MM.1S (cell line): ENCODE measurements around the gene METTL16.

Experiments
- DNase-seq: peaks from one replicate; pipeline ENCODE4 v3.0.0-alpha.2; 2015
- H2AFZ ChIP-seq: fragments of 300-600 bp; sonication (generic); 2 replicates; pipeline ENCODE4 v1.6.0; 2016; ENCODE audit warnings: antibody characterized with exemption, low read length
- H3F3A ChIP-seq: fragments of 300-600 bp; sonication (generic); 2 replicates; pipeline ENCODE4 v1.6.1; 2016; ENCODE audit warnings: mild to moderate bottlenecking, antibody characterized with exemption, low read length, moderate library complexity, mixed read lengths; ENCODE audit not compliant: insufficient read depth
- H3K27ac ChIP-seq: fragments of 300-600 bp; sonication (generic); 2 replicates; pipeline ENCODE4 v1.5.1; 2016; ENCODE audit warnings: mild to moderate bottlenecking, low read length
- H3K27me3 ChIP-seq: fragments of 300-600 bp; sonication (generic); replicated peaks from 2 replicates; pipeline ENCODE4 v1.6.0; 2016; ENCODE audit warnings: low read length; ENCODE audit not compliant: insufficient read depth
- H3K36me3 ChIP-seq: fragments of 300-600 bp; sonication (generic); replicated peaks from 2 replicates; pipeline ENCODE4 v1.6.1; 2016; ENCODE audit warnings: mild to moderate bottlenecking, low read length, mixed read lengths; ENCODE audit not compliant: insufficient read depth
- H3K4me1 ChIP-seq: fragments of 300-600 bp; sonication (generic); 2 replicates; pipeline ENCODE4 v1.6.1; 2016; ENCODE audit warnings: low read length, mixed read lengths
- H3K4me2 ChIP-seq: fragments of 300-600 bp; sonication (generic); 2 replicates; pipeline ENCODE4 v1.6.0; 2016; ENCODE audit warnings: low read depth, low read length
- H3K4me3 ChIP-seq: fragments of 300-600 bp; sonication (generic); 2 replicates; pipeline ENCODE4 v1.5.1; 2016; ENCODE audit warnings: low read length, mixed read lengths
- H3K79me2 ChIP-seq: fragments of 300-600 bp; sonication (generic); 2 replicates; pipeline ENCODE4 v1.6.1; 2016; ENCODE audit warnings: mixed run types, low read length, mixed read lengths
- H3K9ac ChIP-seq: fragments of 300-600 bp; sonication (generic); 2 replicates; pipeline ENCODE4 v1.6.1; 2016; ENCODE audit warnings: low read length, mixed read lengths
- H3K9me2 ChIP-seq: fragments of 300-600 bp; sonication (generic); replicated peaks from 2 replicates; pipeline ENCODE4 v1.6.1; 2016; ENCODE audit warnings: mild to moderate bottlenecking, low read length, mixed read lengths; ENCODE audit not compliant: insufficient read depth
- H3K9me3 ChIP-seq: fragments of 300-600 bp; sonication (generic); replicated peaks from 2 replicates; pipeline ENCODE4 v1.6.1; 2016; ENCODE audit warnings: mild to moderate bottlenecking, low read length, mixed read lengths; ENCODE audit not compliant: insufficient read depth
- H4K20me1 ChIP-seq: fragments of 300-600 bp; sonication (generic); 2 replicates; pipeline ENCODE4 v1.6.1; 2016; ENCODE audit warnings: mild to moderate bottlenecking, low read length, moderate library complexity, mixed read lengths; ENCODE audit not compliant: insufficient read depth
- EZH2 ChIP-seq: fragments of 300-600 bp; sonication (generic); optimal IDR thresholded peaks from 2 replicates; pipeline ENCODE3; 2017; ENCODE audit warnings: low read depth, mild to moderate bottlenecking, antibody characterized with exemption, low read length, mixed read lengths
- EZH2phosphoT487 ChIP-seq: fragments of 300-600 bp; sonication (generic); IDR thresholded peaks from 2 replicates; pipeline ENCODE4 v1.6.1; 2018; ENCODE audit warnings: antibody characterized with exemption, low read length
- TF ChIP-seq, protein P1 (sequence below): fragments of 300-600 bp; sonication (generic); IDR thresholded peaks from 2 replicates; pipeline ENCODE4 v1.5.1; 2016; ENCODE audit warnings: antibody characterized with exemption, low read length, mixed read lengths

The METTL16 gene, protein sequence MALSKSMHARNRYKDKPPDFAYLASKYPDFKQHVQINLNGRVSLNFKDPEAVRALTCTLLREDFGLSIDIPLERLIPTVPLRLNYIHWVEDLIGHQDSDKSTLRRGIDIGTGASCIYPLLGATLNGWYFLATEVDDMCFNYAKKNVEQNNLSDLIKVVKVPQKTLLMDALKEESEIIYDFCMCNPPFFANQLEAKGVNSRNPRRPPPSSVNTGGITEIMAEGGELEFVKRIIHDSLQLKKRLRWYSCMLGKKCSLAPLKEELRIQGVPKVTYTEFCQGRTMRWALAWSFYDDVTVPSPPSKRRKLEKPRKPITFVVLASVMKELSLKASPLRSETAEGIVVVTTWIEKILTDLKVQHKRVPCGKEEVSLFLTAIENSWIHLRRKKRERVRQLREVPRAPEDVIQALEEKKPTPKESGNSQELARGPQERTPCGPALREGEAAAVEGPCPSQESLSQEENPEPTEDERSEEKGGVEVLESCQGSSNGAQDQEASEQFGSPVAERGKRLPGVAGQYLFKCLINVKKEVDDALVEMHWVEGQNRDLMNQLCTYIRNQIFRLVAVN

DNA sequence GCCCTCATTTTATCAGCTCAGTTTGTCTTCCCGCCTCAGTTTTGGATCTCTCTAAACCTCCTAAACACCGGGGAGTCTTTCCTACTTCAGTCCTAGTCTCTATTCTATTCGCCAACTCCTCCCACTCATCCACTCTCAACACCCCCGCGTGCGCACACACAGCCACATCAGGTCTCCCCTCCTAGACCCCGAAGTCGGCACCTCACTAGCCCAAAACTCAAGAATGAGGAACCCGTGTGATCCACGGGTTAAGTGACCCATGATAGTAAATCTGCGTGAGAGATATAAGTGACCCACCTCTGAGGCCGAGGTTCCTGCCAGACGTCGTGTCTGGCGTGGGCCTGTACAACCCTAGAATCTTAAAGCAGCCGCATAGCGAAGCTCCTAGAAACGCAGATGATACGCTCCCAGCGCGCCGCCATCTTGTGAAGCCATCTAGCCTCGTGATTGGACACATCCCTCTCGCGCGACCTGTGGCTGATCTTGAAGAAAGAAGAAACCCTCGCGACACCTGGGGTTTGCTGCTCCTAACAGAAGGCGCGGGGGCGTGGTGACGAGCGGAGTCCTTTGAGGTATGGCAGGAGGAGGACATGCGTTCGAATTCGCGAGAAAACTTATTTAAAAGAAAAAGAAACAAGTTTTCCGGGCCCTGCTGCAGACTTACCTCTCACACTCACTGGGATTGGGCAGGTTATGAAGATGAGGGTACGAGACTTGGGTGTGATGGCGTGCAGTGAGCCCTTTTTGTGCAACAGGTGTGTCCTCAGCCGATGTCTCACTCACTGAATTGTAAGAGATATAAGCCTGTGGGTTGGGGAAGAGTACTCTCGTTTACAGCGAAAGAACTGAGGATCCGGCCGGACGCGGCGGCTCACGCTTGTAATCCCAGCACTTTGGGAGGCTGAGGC lies at the start of gene METTL16:
METTL16 (minus strand) TSS at position 427 of the 908 bp plus-strand sequence. CDS start 9,557 bp downstream, outside the sequence.
- H4K20me1 ChIP-seq, result no peaks in the 10 kb centered on the region
- H3K36me3 ChIP-seq, result no peaks in the 10 kb centered on the region
- peak; percentile 99 for DNase-seq
- H3K4me2 ChIP-seq, result peak within 1 kb of the TSS; percentile 66
- H3K9me2 ChIP-seq, result no peaks in the 10 kb centered on the region
- H3K9me3 ChIP-seq, result no peaks in the 10 kb centered on the region
- peak within 1 kb of the TSS; percentile 88 for H3K4me3 ChIP-seq
- peak within 1 kb of the TSS; percentile 73 for H3K27ac ChIP-seq
- H3K27me3 ChIP-seq, result no peaks in the 10 kb centered on the region
- H3K4me1 ChIP-seq, result peaks cover 11% of the 10 kb centered on the region
- TF ChIP-seq, protein P1, sequence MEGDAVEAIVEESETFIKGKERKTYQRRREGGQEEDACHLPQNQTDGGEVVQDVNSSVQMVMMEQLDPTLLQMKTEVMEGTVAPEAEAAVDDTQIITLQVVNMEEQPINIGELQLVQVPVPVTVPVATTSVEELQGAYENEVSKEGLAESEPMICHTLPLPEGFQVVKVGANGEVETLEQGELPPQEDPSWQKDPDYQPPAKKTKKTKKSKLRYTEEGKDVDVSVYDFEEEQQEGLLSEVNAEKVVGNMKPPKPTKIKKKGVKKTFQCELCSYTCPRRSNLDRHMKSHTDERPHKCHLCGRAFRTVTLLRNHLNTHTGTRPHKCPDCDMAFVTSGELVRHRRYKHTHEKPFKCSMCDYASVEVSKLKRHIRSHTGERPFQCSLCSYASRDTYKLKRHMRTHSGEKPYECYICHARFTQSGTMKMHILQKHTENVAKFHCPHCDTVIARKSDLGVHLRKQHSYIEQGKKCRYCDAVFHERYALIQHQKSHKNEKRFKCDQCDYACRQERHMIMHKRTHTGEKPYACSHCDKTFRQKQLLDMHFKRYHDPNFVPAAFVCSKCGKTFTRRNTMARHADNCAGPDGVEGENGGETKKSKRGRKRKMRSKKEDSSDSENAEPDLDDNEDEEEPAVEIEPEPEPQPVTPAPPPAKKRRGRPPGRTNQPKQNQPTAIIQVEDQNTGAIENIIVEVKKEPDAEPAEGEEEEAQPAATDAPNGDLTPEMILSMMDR, result no peak
- TF ChIP-seq EZH2phosphoT487 (no peak), EZH2 (no peak)
- peak within 1 kb of the TSS; percentile 72 for H2AFZ ChIP-seq
- H3F3A ChIP-seq, result peaks cover 12% of the 10 kb centered on the region; the same call in 1 of the 2 replicates
- H3K79me2 ChIP-seq, result peaks cover 38% of the 10 kb centered on the region
- H3K9ac ChIP-seq, result peak within 1 kb of the TSS; percentile 76

DNA sequence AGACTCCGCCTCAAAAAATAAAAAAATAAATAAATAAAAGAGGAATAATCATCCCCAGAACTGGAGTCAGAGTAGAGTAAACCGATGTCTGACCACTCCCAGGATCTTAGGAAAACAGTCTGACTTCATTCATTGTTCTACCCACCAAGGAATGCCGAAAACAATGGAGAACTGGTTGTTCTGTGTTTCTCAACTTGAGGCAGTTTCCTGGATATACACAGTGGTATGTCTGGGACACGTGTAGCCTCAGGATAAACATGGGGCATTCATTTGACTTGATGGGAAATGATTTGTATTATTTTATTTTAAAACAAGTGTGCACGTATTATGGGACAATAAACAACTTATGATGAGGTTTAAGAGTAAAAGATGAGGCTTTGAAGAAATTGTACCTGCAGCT lies 49.0 kb upstream of the METTL16 start:
- Histone ChIP-seq H3K4me1 (no peaks in the 10 kb centered on the region), H3K79me2 (no peaks in the 10 kb centered on the region), H3K4me2 (no peak overlapping the region), H3F3A (no peaks in the 10 kb centered on the region), H3K9me2 (no peaks in the 10 kb centered on the region), H2AFZ (no peak overlapping the region), H3K9ac (no peak overlapping the region), H3K27me3 (no peaks in the 10 kb centered on the region), H3K36me3 (no peaks in the 10 kb centered on the region), H4K20me1 (no peaks in the 10 kb centered on the region), H3K4me3 (no peak overlapping the region), H3K27ac (no peak overlapping the region), H3K9me3 (no peaks in the 10 kb centered on the region)
- no peak for DNase-seq
- TF ChIP-seq, protein P1, result no peak
- no peak for TF ChIP-seq EZH2phosphoT487
- no peak for TF ChIP-seq EZH2

DNA sequence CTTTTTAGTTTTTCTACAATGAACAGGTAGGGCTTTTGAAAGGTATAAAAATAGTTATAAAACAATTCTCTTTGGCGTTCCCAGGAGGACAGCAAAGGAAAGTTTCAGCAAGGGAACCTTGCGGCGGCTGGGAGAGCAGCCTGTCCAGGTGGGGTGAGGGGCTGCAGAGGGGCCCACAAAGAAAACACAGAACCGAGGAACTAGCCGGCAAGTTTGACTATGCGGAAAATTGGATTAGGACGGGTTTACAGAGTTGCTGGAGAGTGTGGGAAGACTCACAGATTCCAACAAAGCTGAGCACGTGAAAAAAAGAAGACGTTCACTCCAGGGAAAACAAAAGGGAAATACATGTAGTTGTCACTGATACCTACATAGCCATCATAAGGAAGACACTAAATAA lies 40.2 kb upstream of the METTL16 start:
- Histone ChIP-seq H3K4me2 (no peak overlapping the region), H3K27me3 (no peaks in the 10 kb centered on the region), H3K9me2 (no peaks in the 10 kb centered on the region), H2AFZ (no peak overlapping the region), H3K36me3 (no peaks in the 10 kb centered on the region), H3K79me2 (no peaks in the 10 kb centered on the region), H3K4me1 (no peaks in the 10 kb centered on the region), H3K9ac (no peak overlapping the region), H3K27ac (no peak overlapping the region), H4K20me1 (no peaks in the 10 kb centered on the region), H3K9me3 (no peaks in the 10 kb centered on the region), H3F3A (no peaks in the 10 kb centered on the region), H3K4me3 (no peak overlapping the region)
- TF ChIP-seq EZH2, result no peak
- TF ChIP-seq EZH2phosphoT487, result no peak
- TF ChIP-seq, protein P1, result no peak
- no peak for DNase-seq
